Activated naive CD8-positive, alpha-beta T cell (primary cell): Measurements from ENCODE around the gene SARNP.

ENCODE experiments used
- H3K27ac Mint-ChIP-seq: one replicate; pipeline ENCODE4 v1.8.0; 2021; ENCODE audit warnings: mixed read lengths
- H3K27me3 Mint-ChIP-seq: one replicate; pipeline ENCODE4 v1.8.0; 2021; ENCODE audit warnings: mixed read lengths
- H3K36me3 Mint-ChIP-seq: one replicate; pipeline ENCODE4 v1.8.0; 2021; ENCODE audit warnings: mixed read lengths
- H3K4me1 Mint-ChIP-seq: one replicate; pipeline ENCODE4 v1.8.0; 2021; ENCODE audit warnings: low read depth, mixed read lengths
- H3K4me3 Mint-ChIP-seq: one replicate; pipeline ENCODE4 v1.8.0; 2021; ENCODE audit warnings: mild to moderate bottlenecking, mixed read lengths
- H3K9me3 Mint-ChIP-seq: one replicate; pipeline ENCODE4 v1.8.0; 2021; ENCODE audit warnings: low read depth, mixed read lengths

Gene SARNP

DNA sequence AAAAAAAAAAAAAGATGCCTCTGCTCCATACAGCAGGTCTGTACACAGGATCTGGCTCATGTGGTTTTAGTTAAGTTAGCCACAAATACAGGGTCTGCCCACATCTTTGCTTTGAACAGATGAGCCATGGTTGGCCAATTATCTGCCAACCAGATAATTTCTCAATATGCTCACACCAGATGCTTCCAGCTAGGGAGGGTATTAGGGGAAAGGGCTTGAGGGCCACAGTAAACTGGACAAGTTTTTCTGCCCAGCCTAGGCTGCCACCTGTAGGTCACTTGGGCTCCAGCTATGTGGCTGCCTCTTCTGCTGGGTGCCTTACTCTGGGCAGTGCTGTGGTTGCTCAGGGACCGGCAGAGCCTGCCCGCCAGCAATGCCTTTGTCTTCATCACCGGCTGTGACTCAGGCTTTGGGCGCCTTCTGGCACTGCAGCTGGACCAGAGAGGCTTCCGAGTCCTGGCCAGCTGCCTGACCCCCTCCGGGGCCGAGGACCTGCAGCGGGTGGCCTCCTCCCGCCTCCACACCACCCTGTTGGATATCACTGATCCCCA is 96.6 kb downstream of the SARNP start:
- H3K27ac Mint-ChIP-seq = no peak overlapping the region
- peaks cover 33% of the 10 kb centered on the region for H3K4me1 Mint-ChIP-seq
- no peak overlapping the region for H3K4me3 Mint-ChIP-seq
- H3K36me3 Mint-ChIP-seq = no peaks in the 10 kb centered on the region
- no peaks in the 10 kb centered on the region for H3K9me3 Mint-ChIP-seq
- H3K27me3 Mint-ChIP-seq = no peaks in the 10 kb centered on the region

DNA sequence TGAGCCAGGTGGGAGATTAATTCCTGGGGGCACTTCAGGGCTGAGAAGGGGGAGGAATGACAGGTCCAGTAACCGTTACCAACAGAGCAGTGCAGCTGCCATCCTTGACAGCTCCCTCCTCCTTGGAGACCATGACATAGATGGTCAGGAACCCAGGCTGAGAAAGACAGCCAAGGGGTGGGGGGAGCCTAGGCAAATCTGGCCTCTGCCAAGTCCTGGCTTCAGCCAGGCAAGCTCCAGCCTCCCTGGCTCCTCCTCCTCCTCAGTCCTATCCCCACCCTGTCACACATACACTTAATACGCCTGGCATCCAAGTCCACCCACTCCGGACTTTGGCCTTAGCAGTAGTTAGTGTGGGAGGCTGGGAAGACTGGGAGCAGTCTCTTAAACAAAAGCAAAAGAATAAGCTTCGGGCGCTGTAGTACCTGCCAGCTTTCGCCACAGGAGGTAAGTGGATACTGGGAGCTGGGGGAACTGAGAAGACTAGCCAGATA is 97.4 kb downstream of the SARNP start, which contains the start of gene RDH5:
RDH5 (plus strand) TSS at position 323 of the 494 bp plus-strand sequence. CDS start 792 bp downstream, outside the sequence.
- Mint-ChIP-seq H3K27ac (no peak within 1 kb of the TSS), H3K27me3 (no peaks in the 10 kb centered on the region), H3K9me3 (no peaks in the 10 kb centered on the region), H3K36me3 (no peaks in the 10 kb centered on the region), H3K4me1 (peaks cover 35% of the 10 kb centered on the region), H3K4me3 (no peak within 1 kb of the TSS)

DNA sequence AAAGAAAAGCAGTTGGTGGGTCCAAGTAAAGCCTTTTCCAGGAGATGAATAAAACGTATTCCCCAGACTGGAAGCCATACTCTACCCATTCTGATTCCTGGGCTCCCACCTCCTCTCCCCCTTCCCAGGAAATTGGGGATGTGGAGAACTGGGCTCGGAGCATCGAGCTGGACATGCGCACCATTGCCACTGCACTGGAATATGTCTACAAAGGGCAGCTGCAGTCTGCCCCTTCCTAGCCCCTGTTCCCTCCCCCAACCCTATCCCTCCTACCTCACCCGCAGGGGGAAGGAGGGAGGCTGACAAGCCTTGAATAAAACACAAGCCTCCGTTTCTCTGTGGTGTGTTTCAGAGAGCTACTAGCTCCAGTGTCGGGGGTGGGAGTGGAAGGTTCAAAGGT is 98.2 kb downstream of the SARNP start:
- no peaks in the 10 kb centered on the region for H3K9me3 Mint-ChIP-seq
- H3K27me3 Mint-ChIP-seq = no peaks in the 10 kb centered on the region
- H3K4me1 Mint-ChIP-seq = peaks cover 31% of the 10 kb centered on the region
- H3K36me3 Mint-ChIP-seq = no peaks in the 10 kb centered on the region
- no peak overlapping the region for H3K27ac Mint-ChIP-seq
- no peak overlapping the region for H3K4me3 Mint-ChIP-seq

DNA sequence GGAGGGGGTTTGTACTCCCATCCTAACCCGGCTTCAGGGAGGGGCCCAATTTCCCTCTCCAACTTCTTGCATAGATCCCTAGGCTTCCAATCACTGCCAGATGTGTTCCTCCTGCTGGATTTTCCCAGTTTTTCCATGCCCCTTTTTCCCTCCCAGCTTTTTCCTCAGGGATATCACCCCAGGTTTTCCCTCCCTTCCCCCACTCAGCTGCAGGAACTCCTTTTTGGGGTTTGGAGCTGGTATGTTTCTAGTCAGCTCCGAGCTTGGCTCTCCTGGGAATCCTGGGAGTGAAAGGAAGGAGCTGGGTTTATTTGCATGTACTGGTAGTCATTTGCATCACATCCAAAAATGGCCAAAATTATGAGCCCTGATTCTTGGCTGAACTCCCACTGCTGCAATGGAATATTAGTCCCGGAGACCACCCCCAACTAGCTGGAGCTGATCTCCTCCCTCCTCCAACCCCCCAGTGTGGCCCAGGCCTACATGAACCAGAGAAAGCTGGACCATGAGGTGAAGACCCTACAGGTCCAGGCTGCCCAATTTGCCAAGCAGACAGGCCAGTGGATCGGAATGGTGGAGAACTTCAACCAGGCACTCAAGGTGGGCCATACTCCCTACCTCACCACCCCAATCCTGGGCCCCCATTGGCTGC is 98.8 kb downstream of the SARNP start:
- Mint-ChIP-seq H3K27ac (no peak overlapping the region), H3K4me1 (peaks cover 31% of the 10 kb centered on the region), H3K4me3 (no peak overlapping the region), H3K36me3 (no peaks in the 10 kb centered on the region), H3K27me3 (no peaks in the 10 kb centered on the region), H3K9me3 (no peaks in the 10 kb centered on the region)

DNA sequence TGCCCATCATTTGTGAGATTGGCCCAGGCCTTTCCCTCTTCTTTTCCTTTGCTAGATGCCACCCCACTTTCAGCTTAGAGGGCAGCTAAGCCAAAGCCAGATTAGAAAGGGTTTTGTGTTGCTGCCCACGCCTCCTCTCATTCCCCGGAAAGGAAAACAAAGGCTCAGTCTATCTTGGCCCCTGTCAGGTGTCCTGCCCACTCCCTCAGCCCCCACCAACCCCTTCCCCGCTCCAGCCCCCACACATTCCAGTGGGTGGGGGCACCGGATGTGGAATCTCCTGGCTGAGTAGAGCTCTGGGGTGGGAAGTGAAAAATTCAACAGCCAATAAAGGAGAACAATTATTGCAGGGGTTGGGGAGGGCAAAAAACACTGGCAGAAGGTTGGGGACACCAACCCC is 99.5 kb downstream of the SARNP start:
- Mint-ChIP-seq H3K4me1 (peaks cover 31% of the 10 kb centered on the region), H3K4me3 (peak overlapping the region; percentile 89), H3K27me3 (no peaks in the 10 kb centered on the region), H3K9me3 (no peaks in the 10 kb centered on the region), H3K27ac (no peak overlapping the region), H3K36me3 (no peaks in the 10 kb centered on the region)

DNA sequence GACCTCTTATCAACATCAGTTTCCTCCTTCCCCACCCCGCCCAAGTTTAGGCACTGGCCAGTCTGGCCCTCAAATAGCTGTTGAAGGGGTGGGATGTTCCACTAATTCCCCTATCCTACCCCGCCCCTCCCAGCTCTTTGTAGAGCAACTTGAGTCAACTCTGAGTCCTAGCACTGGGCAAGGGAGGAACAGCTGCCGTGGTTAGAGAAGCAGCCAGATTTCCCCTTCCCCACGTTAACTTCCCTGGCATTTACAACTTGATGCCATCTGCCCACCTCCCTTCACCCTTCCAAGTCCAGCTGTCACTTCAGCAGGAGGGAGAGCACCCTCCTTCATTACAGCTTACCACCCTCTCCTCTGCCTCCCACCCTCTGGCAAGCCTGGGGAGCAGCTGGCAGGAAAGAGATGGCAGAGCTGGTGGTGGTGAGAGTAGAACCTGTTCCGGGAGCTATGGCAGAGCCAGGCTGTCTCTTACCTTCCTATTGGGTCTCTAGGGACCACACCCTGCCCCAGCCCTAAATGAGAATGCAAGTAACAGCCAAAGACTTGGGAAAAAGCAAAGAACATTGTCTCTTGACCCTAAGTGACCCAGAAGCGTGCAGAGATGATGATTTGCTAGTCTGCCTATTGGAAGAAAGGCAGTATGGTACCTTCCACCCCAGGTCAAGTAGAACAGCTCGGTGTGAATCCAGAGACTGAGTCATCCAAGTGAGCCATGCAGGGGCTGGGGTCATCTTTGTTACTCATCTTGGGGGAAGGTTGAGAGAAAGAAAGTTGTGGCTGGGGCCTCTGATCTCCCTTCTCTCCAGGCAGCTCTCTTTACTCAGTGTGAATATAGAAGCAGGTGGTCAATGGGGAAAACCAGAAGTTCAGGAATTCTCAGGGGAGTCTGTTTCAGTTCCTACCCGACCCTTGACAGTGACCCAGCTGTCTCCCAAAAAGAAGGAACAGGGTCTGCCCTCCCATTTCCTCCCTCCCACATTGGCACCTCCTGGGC is 100.2 kb downstream of the SARNP start:
- Mint-ChIP-seq H3K27ac (peak overlapping the region; percentile 84), H3K4me3 (peak overlapping the region; percentile 89), H3K27me3 (no peaks in the 10 kb centered on the region), H3K36me3 (no peaks in the 10 kb centered on the region), H3K9me3 (no peaks in the 10 kb centered on the region), H3K4me1 (peaks cover 31% of the 10 kb centered on the region)

DNA sequence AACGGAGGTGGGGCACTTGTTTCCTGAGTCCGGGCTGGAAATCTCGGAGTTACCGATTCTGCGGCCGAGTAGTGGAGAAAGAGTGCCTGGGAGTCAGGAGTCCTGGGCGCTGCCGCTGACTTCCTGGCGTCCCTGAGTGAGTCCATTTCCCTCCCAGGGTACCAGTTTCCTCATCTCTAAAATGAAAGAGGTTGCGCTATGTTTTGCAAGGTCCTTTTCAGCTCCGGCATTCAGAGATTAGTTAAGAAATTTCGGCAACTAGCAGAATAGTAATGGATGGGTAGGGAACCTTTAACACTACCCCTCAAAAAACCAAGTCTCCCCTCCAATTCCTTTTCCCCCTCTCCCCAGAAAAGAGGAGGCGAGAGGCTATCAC is 101.0 kb downstream of the SARNP start:
- H3K4me1 Mint-ChIP-seq = peaks cover 31% of the 10 kb centered on the region

DNA sequence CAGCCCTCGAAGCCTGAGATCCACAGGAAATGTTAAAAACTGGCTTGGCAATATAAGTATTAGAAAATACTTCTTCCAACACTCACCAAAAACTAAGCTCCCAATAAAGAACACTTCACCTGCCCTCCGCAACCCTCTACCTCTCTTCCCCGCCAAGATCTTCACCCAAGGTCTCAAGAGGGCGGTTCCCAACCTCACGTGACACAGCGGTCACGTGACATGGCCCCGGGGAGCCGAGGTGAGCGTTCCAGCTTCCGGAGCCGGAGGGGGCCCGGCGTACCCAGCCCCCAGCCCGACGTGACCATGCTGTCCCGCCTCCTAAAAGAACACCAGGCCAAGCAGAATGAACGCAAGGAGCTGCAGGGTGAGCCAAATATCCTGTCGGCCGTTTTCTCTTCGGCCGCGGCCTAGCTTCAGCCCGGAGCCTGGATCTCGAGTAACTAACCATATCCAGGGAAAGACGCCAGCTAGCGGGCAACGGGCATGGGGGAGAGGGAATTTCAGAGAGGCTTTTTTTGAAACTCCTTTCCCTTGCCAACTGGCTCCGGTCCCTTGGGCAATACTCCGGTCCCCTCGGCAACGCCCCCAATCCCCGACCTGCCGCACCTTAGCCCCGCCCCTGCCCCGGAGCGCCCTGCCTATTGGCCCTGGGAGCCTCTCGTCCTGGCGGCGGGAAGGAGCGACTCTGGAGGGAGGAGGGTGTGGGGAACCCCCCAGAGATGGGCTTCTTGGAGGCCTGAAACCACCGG is 101.5 kb downstream of the SARNP start, which contains the start of gene BLOC1S1:
BLOC1S1 (plus strand) TSS at position 214 of the 749 bp plus-strand sequence; CDS start at position 220, 6 bp downstream.
- Mint-ChIP-seq H3K4me3 (peak within 1 kb of the TSS; percentile 89), H3K27ac (peak within 1 kb of the TSS; percentile 84), H3K36me3 (no peaks in the 10 kb centered on the region), H3K4me1 (peaks cover 31% of the 10 kb centered on the region), H3K9me3 (no peaks in the 10 kb centered on the region), H3K27me3 (no peaks in the 10 kb centered on the region)

More for the DNA sequence above, 101.0 kb downstream of the SARNP start:
- Mint-ChIP-seq H3K27ac (peak overlapping the region; percentile 84), H3K4me3 (peak overlapping the region; percentile 89), H3K36me3 (no peaks in the 10 kb centered on the region), H3K9me3 (no peaks in the 10 kb centered on the region), H3K27me3 (no peaks in the 10 kb centered on the region)

DNA sequence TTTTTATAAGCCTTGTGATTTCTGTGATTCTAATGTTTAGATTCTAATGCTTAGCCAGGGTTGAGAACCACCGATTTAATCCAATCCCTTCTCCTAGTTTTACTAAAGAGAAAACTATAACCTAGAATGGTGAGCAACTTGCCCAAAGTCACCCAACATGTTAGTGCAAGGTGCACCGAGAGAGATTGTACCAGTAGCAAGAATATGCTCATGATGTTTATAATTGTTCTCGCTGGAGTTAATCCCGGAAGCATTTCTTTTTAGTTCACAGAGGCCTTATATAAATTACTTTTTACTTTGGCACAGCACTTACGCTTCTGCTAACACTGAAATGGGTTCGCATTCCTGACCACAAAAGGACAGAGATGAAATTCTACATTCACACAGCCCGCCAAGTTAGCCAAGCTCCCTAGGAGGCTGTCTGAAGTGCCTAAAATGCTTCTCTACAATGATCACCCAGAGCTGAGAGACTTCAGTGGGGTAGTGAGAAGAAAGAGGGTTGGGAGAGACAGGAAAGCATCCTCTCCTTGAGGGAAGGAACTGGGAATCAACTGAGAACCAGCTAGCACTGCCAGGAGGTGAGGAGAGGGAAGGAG is 102.3 kb downstream of the SARNP start:
- Mint-ChIP-seq H3K27ac (peak overlapping the region; percentile 84), H3K36me3 (no peaks in the 10 kb centered on the region), H3K9me3 (no peaks in the 10 kb centered on the region), H3K4me1 (peaks cover 30% of the 10 kb centered on the region), H3K27me3 (no peaks in the 10 kb centered on the region), H3K4me3 (peak overlapping the region; percentile 89)

DNA sequence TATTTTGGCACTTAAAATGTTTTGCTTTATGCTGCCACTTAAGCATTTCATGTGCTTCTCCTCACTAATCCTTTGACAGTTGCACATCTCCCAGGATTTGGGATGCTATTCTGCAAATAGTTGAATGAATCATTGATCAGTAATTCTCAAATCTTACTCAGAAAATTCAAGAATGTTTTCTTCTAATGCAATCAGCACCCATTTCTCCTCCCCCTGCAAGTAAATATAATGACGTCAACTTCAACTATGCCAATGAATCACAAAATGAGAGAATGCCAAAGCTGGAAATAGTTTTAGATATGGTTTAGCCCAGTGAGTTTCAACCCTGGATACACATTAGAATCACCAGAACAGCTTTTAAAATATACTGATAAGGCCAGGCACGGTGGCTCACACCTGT is 103.8 kb downstream of the SARNP start:
- Mint-ChIP-seq H3K9me3 (no peaks in the 10 kb centered on the region), H3K36me3 (no peaks in the 10 kb centered on the region), H3K4me3 (no peak overlapping the region), H3K27ac (peak overlapping the region; percentile 6), H3K4me1 (peaks cover 33% of the 10 kb centered on the region), H3K27me3 (peaks cover 3% of the 10 kb centered on the region)

DNA sequence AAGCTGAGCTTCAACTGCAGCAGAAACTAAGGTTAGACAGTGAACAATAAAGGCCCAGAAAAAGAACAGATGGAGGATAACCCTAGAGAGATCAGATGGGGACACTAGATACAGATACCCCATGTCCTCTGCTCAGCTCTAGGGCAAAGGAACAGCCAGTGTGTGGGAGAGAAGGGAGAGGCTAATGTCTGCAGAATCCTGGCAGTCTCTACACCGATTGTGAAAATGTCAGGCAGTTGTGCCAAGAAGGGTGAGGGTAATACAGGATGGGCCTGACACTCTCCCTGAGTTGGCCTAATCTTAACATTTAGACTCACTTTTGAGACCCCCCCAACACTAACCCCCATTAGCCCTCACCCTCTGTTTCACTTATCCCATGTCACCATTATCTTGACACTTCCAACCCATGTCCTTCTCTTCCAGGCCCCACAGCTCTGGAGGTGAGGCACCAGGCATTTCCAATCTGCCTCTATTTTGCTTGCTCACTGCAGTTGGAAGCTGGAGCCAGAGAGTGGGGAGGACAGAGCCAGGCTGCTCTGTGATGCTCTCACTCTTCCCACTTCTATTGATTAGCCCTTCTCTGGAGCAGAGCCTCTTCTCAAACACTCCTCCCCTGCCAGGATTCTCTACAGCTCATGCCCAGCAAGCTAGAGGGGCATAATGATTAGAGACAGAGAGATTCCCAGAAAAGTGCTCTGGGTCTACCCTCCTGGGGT is 104.7 kb downstream of the SARNP start:
- no peaks in the 10 kb centered on the region for H3K36me3 Mint-ChIP-seq
- H3K4me3 Mint-ChIP-seq = no peak overlapping the region
- peaks cover 3% of the 10 kb centered on the region for H3K27me3 Mint-ChIP-seq
- no peak overlapping the region for H3K27ac Mint-ChIP-seq
- peaks cover 34% of the 10 kb centered on the region for H3K4me1 Mint-ChIP-seq
- no peaks in the 10 kb centered on the region for H3K9me3 Mint-ChIP-seq

DNA sequence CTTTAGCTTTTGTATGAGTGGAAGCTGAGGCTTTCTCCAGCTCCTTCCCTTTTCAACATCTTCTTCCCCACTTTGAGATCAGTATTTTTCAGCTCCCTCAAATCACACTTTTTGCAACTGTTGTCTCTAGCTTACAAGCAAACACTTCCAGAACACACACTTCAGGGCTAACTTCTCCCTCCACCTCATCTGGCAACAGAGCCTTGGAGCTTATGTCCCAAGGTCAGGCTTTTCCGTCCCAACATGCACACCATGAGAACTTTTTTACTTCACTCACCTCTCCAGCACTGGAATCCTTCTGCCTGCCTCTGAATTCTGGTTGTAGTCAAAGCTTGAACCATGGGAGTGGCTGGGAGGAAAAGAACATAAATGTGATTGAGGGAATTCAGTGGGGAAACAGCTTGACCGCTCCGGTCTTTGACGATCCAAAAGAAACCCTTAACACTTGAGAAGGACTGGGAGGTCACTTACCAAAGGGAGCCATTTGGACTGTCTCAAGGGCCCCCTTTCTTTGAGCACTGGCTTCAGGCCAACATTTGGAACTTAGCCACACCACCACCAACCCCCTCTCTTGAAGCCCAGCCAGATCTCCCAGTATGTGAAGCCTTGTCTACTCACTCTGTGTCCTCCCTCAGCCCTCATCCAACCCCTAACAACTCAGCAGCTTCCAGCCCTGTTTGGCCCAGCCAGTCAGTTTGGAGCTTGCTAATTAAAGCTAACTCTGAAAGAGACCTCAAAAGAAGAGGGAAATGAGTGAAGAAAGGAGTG is 105.6 kb downstream of the SARNP start:
- Mint-ChIP-seq H3K4me3 (no peak overlapping the region), H3K27ac (no peak overlapping the region), H3K9me3 (no peaks in the 10 kb centered on the region), H3K4me1 (peaks cover 30% of the 10 kb centered on the region), H3K36me3 (no peaks in the 10 kb centered on the region), H3K27me3 (peaks cover 5% of the 10 kb centered on the region)

DNA sequence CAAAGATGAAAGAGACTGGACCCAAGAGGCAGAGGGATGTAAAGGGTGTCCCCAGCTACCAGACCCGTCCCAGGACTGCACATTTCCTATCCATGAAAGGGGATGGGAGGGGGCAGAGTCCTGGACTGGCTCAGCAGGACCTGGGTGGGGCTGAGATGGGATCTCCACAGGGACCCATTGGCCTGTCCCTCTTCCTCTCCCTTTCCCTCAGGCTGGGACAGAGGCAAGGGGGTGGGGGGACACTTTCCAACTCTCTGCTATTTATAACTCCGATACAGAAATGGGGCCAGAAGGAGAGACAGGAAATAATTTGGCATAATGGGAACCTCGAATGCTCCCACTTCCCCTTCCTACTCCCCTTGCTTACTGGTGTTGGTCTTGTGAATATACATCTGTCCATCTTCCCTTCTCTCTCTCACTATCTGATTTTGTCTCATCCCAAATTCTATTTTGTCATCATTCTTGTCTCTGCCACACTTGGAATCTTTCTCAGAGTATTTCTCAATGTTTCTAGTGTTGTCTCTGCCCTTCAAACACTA is 108.8 kb downstream of the SARNP start:
- Mint-ChIP-seq H3K4me3 (peak overlapping the region; percentile 77), H3K9me3 (no peaks in the 10 kb centered on the region), H3K36me3 (no peaks in the 10 kb centered on the region), H3K27ac (no peak overlapping the region), H3K4me1 (peaks cover 19% of the 10 kb centered on the region), H3K27me3 (peaks cover 9% of the 10 kb centered on the region)
